A549 (cell line): ENCODE measurements around the gene GLRA1. TPM values are rescaled to one million over a fixed set of nuclear protein-coding genes. Genes with fewer than 3 reads are reported as not detected.

Experiments used
- ATAC-seq, 2 experiments: fragments of 200-7000 bp in 1 of 2; fragments of >200 bp in 1 of 2; cut with Nextera tagmentation in 1 of 2; cut with Tn5 transposase in 1 of 2; 3 replicates each; pipeline versions ENCODE4 v1.8.0 to v1.9.1; 2018 to 2020; ENCODE audit warnings: mild to moderate bottlenecking in 1 of 2, moderate library complexity in 1 of 2
- CTCF ChIA-PET: fragments of 300-600 bp; sonication (Branson Sonifier 250); formaldehyde crosslinking; extraction: SDS; loops from one replicate; lab custom pipeline; 2021; ENCODE audit warnings: antibody characterized with exemption, inconsistent platforms; lab: Yijun Ruan, JAX
- POLR2A ChIA-PET: fragments of 350-600 bp; formaldehyde crosslinking; extraction: SDS; loops from one replicate; lab custom pipeline; 2021; ENCODE audit warnings: antibody characterized with exemption, inconsistent platforms; lab: Yijun Ruan, JAX
- DNase-seq, 2 experiments: peaks; one replicate each; pipeline versions ENCODE4 v3.0.0 to v3.0.0-alpha.2; 2011 to 2016; ENCODE audit warnings: low read depth in 1 of 2, low spot score in 1 of 2
- FAIRE-seq: peaks from 2 replicates; lab custom pipeline; 2011; peaks lifted over from hg19 to GRCh38; lab: Jason Lieb, UNC
- H3K27ac ChIP-seq, 2 experiments: fragments of >200 bp; sonication (Bioruptor Twin); formaldehyde crosslinking; 3 replicates each; pipeline ENCODE4 v1.5.1; 2016 to 2017
- H3K4me1 ChIP-seq: fragments of >200 bp; sonication (Bioruptor Twin); formaldehyde crosslinking; 3 replicates; pipeline ENCODE4 v1.6.1; 2016
- H3K4me2 ChIP-seq: fragments of >200 bp; sonication (Bioruptor Twin); formaldehyde crosslinking; 3 replicates; pipeline ENCODE4 v1.6.1; 2016
- H3K4me3 ChIP-seq: fragments of >200 bp; sonication (Bioruptor Twin); formaldehyde crosslinking; 3 replicates; pipeline ENCODE4 v1.5.1; 2016
- H3K9me3 ChIP-seq: fragments of >200 bp; sonication (Bioruptor Twin); formaldehyde crosslinking; 3 replicates; pipeline ENCODE4 v1.6.1; 2016
- ATOH8 ChIP-seq: fragments of 250-450 bp; sonication (Bioruptor Pico); IDR thresholded peaks from 2 replicates; pipeline ENCODE4 v1.5.0; 2020; ENCODE audit warnings: low read depth, mild to moderate bottlenecking, moderate library complexity
- CBX8 ChIP-seq: fragments of 200-600 bp; sonication (generic); IDR thresholded peaks from 2 replicates; pipeline ENCODE4 v1.6.1; 2016
- CEBPB ChIP-seq, 2 experiments: fragments of >200 bp in 1 of 2; sonication (Bioruptor Twin) in 1 of 2; formaldehyde crosslinking in 1 of 2; IDR thresholded peaks; 2 replicates each; pipeline ENCODE4 v1.6.1; 2012 to 2016
- CHD4 ChIP-seq: fragments of 200-600 bp; sonication (generic); IDR thresholded peaks from 2 replicates; pipeline ENCODE4 v1.6.1; 2016; ENCODE audit warnings: antibody characterized with exemption, mild to moderate bottlenecking, borderline replicate concordance
- E2F6 ChIP-seq: IDR thresholded peaks from 2 replicates; pipeline ENCODE4 v1.6.1; 2012; ENCODE audit warnings: low read depth, borderline replicate concordance
- FOSB ChIP-seq: fragments of 250-450 bp; sonication (Bioruptor Pico); IDR thresholded peaks from 2 replicates; pipeline ENCODE4 v1.5.0; 2020; ENCODE audit warnings: mild to moderate bottlenecking, moderate library complexity
- FOXS1 ChIP-seq: fragments of 250-450 bp; sonication (Bioruptor Pico); IDR thresholded peaks from 2 replicates; pipeline ENCODE4 v1.5.0; 2020; ENCODE audit warnings: mild to moderate bottlenecking, moderate library complexity
- GATA3 ChIP-seq: IDR thresholded peaks from 2 replicates; pipeline ENCODE4 v1.6.1; 2012; ENCODE audit warnings: borderline replicate concordance
- HEYL ChIP-seq: fragments of 250-450 bp; sonication (Bioruptor Pico); IDR thresholded peaks from 2 replicates; pipeline ENCODE4 v1.8.0; 2021; ENCODE audit warnings: mild to moderate bottlenecking, moderate library complexity
- HOXA7 ChIP-seq: fragments of 250-450 bp; sonication (Bioruptor Pico); IDR thresholded peaks from 2 replicates; pipeline ENCODE4 v1.5.0; 2020; ENCODE audit warnings: mild to moderate bottlenecking, moderate library complexity
- HOXB5 ChIP-seq: fragments of 250-450 bp; sonication (Bioruptor Pico); IDR thresholded peaks from 2 replicates; pipeline ENCODE4 v1.5.0; 2020; ENCODE audit warnings: mild to moderate bottlenecking, moderate library complexity
- JUN ChIP-seq, 2 experiments: fragments of >200 bp; sonication (Bioruptor Twin); formaldehyde crosslinking; IDR thresholded peaks; 2 replicates in 1 of 2; 3 replicates in 1 of 2; pipeline ENCODE4 v1.6.1; 2016 to 2017
- MAFK ChIP-seq: fragments of 450-650 bp; IDR thresholded peaks from 2 replicates; pipeline ENCODE4 v1.6.1; 2014; ENCODE audit not compliant: partially characterized antibody
- NPAS2 ChIP-seq: fragments of 250-450 bp; sonication (Bioruptor Pico); IDR thresholded peaks from 2 replicates; pipeline ENCODE4 v1.8.0; 2022; ENCODE audit warnings: mild to moderate bottlenecking, moderate library complexity, borderline replicate concordance
- POLR2AphosphoS2 ChIP-seq: conservative IDR thresholded peaks from 2 replicates; pipeline ENCODE4 v1.6.1; 2012; ENCODE audit warnings: low read length, improper control_type of control experiment, inconsistent platforms
- RAD21 ChIP-seq, 2 experiments: fragments of >200 bp in 1 of 2; sonication (Bioruptor Twin) in 1 of 2; formaldehyde crosslinking in 1 of 2; IDR thresholded peaks in 1 of 2; conservative IDR thresholded peaks in 1 of 2; 2 replicates in 1 of 2; 3 replicates in 1 of 2; pipeline ENCODE4 v1.6.1; 2012 to 2018; ENCODE audit warnings: inconsistent platforms in 1 of 2
- RARB ChIP-seq: fragments of 250-450 bp; sonication (Bioruptor Pico); IDR thresholded peaks from 2 replicates; pipeline ENCODE4 v1.8.0; 2021; ENCODE audit warnings: mild to moderate bottlenecking, moderate library complexity
- RFX5 ChIP-seq: fragments of 450-650 bp; IDR thresholded peaks from 2 replicates; pipeline ENCODE4 v1.7.1; 2014; ENCODE audit warnings: antibody characterized with exemption, mild to moderate bottlenecking, moderate library complexity
- RNF2 ChIP-seq: fragments of 200-600 bp; sonication (generic); IDR thresholded peaks from 2 replicates; pipeline ENCODE4 v1.6.1; 2016; ENCODE audit warnings: low read depth, mild to moderate bottlenecking, antibody characterized with exemption, moderate library complexity, borderline replicate concordance
- SMC3 ChIP-seq: fragments of >200 bp; sonication (Bioruptor Twin); formaldehyde crosslinking; IDR thresholded peaks from 3 replicates; pipeline ENCODE4 v1.6.1; 2018; ENCODE audit warnings: inconsistent platforms
- SREBF2 ChIP-seq: fragments of 450-650 bp; IDR thresholded peaks from 2 replicates; pipeline ENCODE4 v1.6.1; 2014; ENCODE audit warnings: mild to moderate bottlenecking, moderate library complexity
- TFCP2L1 ChIP-seq: fragments of 250-450 bp; sonication (Bioruptor Pico); IDR thresholded peaks from 2 replicates; pipeline ENCODE4 v1.5.0; 2021; ENCODE audit warnings: mild to moderate bottlenecking
- ZFP36 ChIP-seq: fragments of 450-650 bp; IDR thresholded peaks from 2 replicates; pipeline ENCODE4 v1.6.1; 2014; ENCODE audit warnings: borderline replicate concordance; ENCODE audit not compliant: partially characterized antibody
- ZSCAN20 ChIP-seq: fragments of 250-450 bp; sonication (Bioruptor Pico); IDR thresholded peaks from 2 replicates; pipeline ENCODE4 v1.8.0; 2022; ENCODE audit warnings: mild to moderate bottlenecking, moderate library complexity
- WGBS: methylation state at CpG from one replicate; pipeline ENCODE4 v1.1.6; 2017; ENCODE audit errors: missing lambda C conversion rate; 5-methylcytosine and 5-hydroxymethylcytosine counted together
- polyA plus RNA-seq, 4 experiments: library from polyadenylated mRNA; depleted of rRNA in 3 of 4; stranded (reverse); fragments of >200 nt; fragmentation: RNase III in 1 of 4; extraction: RNeasy Plus Mini Kit Qiagen cat#74134 plus additional on column Dnase treatment in 1 of 4; gene quantifications; 2 replicates in 3 of 4; 3 replicates in 1 of 4; pipeline ENCODE4 v1.2.3, GENCODE V29; 2011 to 2017
- TF ChIP-seq, protein P1 (sequence below): fragments of 250-450 bp; sonication (Bioruptor Pico); IDR thresholded peaks from 2 replicates; pipeline ENCODE4 v1.5.0; 2021; ENCODE audit warnings: mild to moderate bottlenecking, moderate library complexity, borderline replicate concordance
- TF ChIP-seq, protein P2 (sequence below): fragments of >200 bp; sonication (Bioruptor Twin); formaldehyde crosslinking; IDR thresholded peaks from 3 replicates; pipeline ENCODE4 v1.6.1; 2016

Gene GLRA1
- polyA plus RNA-seq, 2 of the 4 experiments (the other 2 are of a cell fraction): not detected

- no peak for ATAC-seq
- POLR2A ChIA-PET: no interaction called here
- Histone ChIP-seq H3K4me2 (no peak overlapping the region), H3K4me1 (peaks cover 7% of the 10 kb centered on the region; the same call in 1 of the 3 replicates), H3K4me3 (no peak overlapping the region), H3K27ac (no peak overlapping the region), H3K9me3 (no peaks in the 10 kb centered on the region)
- FAIRE-seq: no peak
- 11% methylated on average over 2 of the region's 2 CpGs for WGBS
- TF ChIP-seq NPAS2 (no peak), HOXA7 (CRISPR knock-in tag) (no peak), ATOH8 (CRISPR knock-in tag) (no peak), TFCP2L1 (CRISPR knock-in tag) (no peak), CBX8 (no peak)
- DNase-seq: no peak
- CTCF ChIA-PET: no interaction called here
Measured at GRCh38 chr5:151899399-151899798, 25.3 kb downstream of the GLRA1 start.

GRCh38 chr5:151897896-151898295 is 26.8 kb downstream of the GLRA1 start:
- H3K9me3 ChIP-seq: no peaks in the 10 kb centered on the region
- WGBS: 4% methylated on average over 1 of the region's 1 CpG
- ChIA-PET CTCF (interaction anchor here (0.5 kb wide), 1 partner anchor 708 kb away, joined by 5 read pairs; no protein-coding TSS in a partner anchor), POLR2A (no interaction called here)
- no peak overlapping the region for H3K27ac ChIP-seq
- H3K4me1 ChIP-seq: peaks cover 7% of the 10 kb centered on the region; the same call in 1 of the 3 replicates
- FAIRE-seq (no peak), DNase-seq (no peak), ATAC-seq (no peak)
- H3K4me3 ChIP-seq: no peak overlapping the region
- TF ChIP-seq RARB (CRISPR knock-in tag) (no peak), FOSB (CRISPR knock-in tag) (no peak), RAD21 (conservative IDR thresholded peaks at IDR 0.05 in 1 of 2, IDR thresholded peaks at IDR 0.05 in 1 of 2) (no peak), SREBF2 (no peak), HOXB5 (CRISPR knock-in tag) (no peak), FOXS1 (CRISPR knock-in tag) (no peak), RFX5 (no peak), POLR2AphosphoS2 (no peak)
- TF ChIP-seq, protein P1, sequence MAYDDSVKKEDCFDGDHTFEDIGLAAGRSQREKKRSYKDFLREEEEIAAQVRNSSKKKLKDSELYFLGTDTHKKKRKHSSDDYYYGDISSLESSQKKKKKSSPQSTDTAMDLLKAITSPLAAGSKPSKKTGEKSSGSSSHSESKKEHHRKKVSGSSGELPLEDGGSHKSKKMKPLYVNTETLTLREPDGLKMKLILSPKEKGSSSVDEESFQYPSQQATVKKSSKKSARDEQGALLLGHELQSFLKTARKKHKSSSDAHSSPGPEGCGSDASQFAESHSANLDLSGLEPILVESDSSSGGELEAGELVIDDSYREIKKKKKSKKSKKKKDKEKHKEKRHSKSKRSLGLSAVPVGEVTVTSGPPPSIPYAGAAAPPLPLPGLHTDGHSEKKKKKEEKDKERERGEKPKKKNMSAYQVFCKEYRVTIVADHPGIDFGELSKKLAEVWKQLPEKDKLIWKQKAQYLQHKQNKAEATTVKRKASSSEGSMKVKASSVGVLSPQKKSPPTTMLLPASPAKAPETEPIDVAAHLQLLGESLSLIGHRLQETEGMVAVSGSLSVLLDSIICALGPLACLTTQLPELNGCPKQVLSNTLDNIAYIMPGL (CRISPR knock-in tag): no peak
- TF ChIP-seq, all 56 proteins: peak for 0
- H3K4me2 ChIP-seq: no peak overlapping the region

GRCh38 chr5:151897020-151897552 is 27.6 kb downstream of the GLRA1 start:
- TF ChIP-seq RNF2: no peak
- TF ChIP-seq GATA3: no peak
- TF ChIP-seq, protein P1 (CRISPR knock-in tag): no peak
- no peak for TF ChIP-seq SREBF2
- TF ChIP-seq ZSCAN20 (CRISPR knock-in tag): no peak
- no peak for TF ChIP-seq HEYL
- TF ChIP-seq CEBPB (IDR thresholded peaks at IDR 0.05): no peak
- no peak for TF ChIP-seq SMC3
- TF ChIP-seq, protein P2, sequence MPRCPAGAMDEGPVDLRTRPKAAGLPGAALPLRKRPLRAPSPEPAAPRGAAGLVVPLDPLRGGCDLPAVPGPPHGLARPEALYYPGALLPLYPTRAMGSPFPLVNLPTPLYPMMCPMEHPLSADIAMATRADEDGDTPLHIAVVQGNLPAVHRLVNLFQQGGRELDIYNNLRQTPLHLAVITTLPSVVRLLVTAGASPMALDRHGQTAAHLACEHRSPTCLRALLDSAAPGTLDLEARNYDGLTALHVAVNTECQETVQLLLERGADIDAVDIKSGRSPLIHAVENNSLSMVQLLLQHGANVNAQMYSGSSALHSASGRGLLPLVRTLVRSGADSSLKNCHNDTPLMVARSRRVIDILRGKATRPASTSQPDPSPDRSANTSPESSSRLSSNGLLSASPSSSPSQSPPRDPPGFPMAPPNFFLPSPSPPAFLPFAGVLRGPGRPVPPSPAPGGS: no peak
- TF ChIP-seq JUN (IDR thresholded peaks at IDR 0.05): no peak
- TF ChIP-seq MAFK: no peak
- TF ChIP-seq RAD21 (conservative IDR thresholded peaks at IDR 0.05 in 1 of 2, IDR thresholded peaks at IDR 0.05 in 1 of 2): no peak
- no peak for TF ChIP-seq FOSB (CRISPR knock-in tag)
- no peak for TF ChIP-seq TFCP2L1 (CRISPR knock-in tag)
- TF ChIP-seq NPAS2: no peak
- no peak for TF ChIP-seq CHD4
- TF ChIP-seq E2F6: no peak
- TF ChIP-seq ZFP36: no peak
- ATAC-seq (no peak), FAIRE-seq (no peak), DNase-seq (no peak)
- Histone ChIP-seq H3K27ac (no peak overlapping the region), H3K4me2 (no peak overlapping the region), H3K9me3 (no peaks in the 10 kb centered on the region), H3K4me1 (peaks cover 7% of the 10 kb centered on the region; the same call in 1 of the 3 replicates), H3K4me3 (no peak overlapping the region)
- WGBS: 14% methylated on average over 2 of the region's 2 CpGs
- POLR2A ChIA-PET: no interaction called here
- CTCF ChIA-PET: interaction anchor here (1.9 kb wide), 1 partner anchor 8 kb away, joined by 6 read pairs; no protein-coding TSS in a partner anchor
